ENCODE data around the gene HOXC6. TPM values are rescaled to one million over a fixed set of nuclear protein-coding genes. Genes with fewer than 3 reads are reported as not detected.
A peak's percentile ranks its signal among the peaks of the same experiment; 100 is the strongest.

Gene HOXC6
- total and polyA plus RNA-seq, 9 donors = 3.9 to 56.1 (median 23.3) TPM

DNA sequence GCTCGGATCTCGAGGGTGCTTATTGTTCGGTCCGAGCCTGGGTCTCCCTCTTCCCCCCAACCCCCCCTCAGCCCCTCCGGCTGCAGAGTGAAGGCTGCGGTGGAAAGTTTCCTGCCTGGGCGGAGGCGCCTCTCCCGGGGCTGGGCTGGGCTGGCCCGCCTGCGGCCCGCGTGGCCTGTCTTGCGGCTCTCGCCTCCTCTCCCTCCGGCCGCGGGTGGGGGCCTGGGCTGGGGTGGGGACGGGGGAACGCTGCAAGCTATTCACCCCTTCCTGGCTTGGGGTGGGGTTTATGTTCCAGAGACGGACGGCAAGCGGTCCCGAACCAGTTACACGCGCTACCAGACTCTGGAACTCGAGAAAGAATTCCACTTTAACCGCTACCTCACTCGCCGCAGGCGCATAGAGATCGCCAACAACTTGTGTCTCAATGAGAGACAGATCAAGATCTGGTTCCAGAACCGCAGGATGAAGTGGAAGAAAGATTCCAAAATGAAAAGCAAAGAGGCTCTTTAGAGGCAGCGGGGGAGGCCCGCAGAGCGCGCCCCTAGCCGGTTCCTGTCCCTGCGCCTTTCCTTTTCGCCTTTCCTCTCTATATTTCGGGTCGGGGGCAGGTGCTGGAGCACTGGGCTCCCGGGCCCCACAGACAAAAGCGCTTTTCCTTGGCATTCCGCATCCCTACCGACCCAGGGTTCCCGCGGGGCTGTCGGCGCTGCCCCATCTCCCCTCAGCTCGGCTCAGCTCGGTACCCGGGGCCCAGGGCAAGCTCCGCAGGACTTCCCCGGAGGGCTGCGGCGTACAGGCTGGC lies 5.9 kb downstream of the HOXC6 start:
- no peaks in the 10 kb centered on the region for H3K9me3 ChIP-seq
- WGBS, 3 donors = 32 to 52% (median 40%) methylated on average over 43 to 57 of the region's 57 CpGs
- H3K4me1 ChIP-seq (ENCODE audit: insufficient read depth) = peaks cover 24% of the 10 kb centered on the region
- peak in 4 of 5 donors; percentile 30 to 71 (median 58) for DNase-seq
- TF ChIP-seq EP300 (IDR thresholded peaks at IDR 0.05) = no peak
- no peak for TF ChIP-seq POLR2A (IDR thresholded peaks at IDR 0.05)
- TF ChIP-seq, protein P1, sequence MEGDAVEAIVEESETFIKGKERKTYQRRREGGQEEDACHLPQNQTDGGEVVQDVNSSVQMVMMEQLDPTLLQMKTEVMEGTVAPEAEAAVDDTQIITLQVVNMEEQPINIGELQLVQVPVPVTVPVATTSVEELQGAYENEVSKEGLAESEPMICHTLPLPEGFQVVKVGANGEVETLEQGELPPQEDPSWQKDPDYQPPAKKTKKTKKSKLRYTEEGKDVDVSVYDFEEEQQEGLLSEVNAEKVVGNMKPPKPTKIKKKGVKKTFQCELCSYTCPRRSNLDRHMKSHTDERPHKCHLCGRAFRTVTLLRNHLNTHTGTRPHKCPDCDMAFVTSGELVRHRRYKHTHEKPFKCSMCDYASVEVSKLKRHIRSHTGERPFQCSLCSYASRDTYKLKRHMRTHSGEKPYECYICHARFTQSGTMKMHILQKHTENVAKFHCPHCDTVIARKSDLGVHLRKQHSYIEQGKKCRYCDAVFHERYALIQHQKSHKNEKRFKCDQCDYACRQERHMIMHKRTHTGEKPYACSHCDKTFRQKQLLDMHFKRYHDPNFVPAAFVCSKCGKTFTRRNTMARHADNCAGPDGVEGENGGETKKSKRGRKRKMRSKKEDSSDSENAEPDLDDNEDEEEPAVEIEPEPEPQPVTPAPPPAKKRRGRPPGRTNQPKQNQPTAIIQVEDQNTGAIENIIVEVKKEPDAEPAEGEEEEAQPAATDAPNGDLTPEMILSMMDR (IDR thresholded peaks at IDR 0.05) = no peak
- H3K4me3 ChIP-seq = peak overlapping the region; percentile 35
- no peaks in the 10 kb centered on the region for H3K36me3 ChIP-seq
- H3K27me3 ChIP-seq = no peaks in the 10 kb centered on the region
- peak overlapping the region in 1 of 2 donors; percentile 44 for H3K27ac ChIP-seq
- intact Hi-C loops (cut with DNase I) = loop anchor here in 3 of 4 donors (2.0 to 10.0 kb wide), 3 partner anchors 91 to 157 kb away; no protein-coding TSS in a partner anchor

DNA sequence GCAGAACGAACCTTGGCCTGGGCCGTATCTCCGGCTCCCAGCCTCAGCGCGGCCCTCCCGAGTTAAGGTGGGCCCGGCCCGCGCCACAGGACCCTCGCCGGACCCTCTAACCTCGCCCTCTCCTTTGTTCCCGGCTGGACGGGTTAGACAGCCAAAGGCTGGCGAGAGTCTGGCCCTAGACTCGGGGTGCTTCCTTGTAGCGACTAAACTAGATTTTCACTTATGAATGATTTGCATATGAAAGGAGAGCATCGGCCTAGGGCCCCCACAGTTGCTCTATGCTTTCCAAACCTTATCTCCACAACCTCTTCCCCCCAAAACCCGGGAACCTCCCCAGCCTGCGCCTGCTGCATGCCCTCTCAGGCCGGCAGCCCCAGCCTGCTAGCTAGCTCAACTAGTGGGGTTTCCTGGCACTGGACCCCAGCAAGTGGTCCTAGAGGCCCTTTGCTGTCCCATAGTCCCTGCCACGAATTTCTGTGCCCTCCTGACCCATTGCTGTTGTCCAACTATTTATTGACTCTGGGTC lies 6.6 kb downstream of the HOXC6 start:
- DNase-seq = peak in 1 of 5 donors; percentile 33
- H3K27ac ChIP-seq = peak overlapping the region in 1 of 2 donors; percentile 44
- 82 to 89% (median 83%) methylated on average over 22 of the region's 22 CpGs for WGBS, 3 donors
- H3K36me3 ChIP-seq = no peaks in the 10 kb centered on the region
- H3K4me3 ChIP-seq = no peak overlapping the region
- intact Hi-C loops (cut with DNase I) = loop anchor here (5.0 to 10.0 kb wide), 2 partner anchors 90 to 92 kb away; no protein-coding TSS in a partner anchor
- peaks cover 27% of the 10 kb centered on the region for H3K4me1 ChIP-seq (ENCODE audit: insufficient read depth)
- H3K9me3 ChIP-seq = no peaks in the 10 kb centered on the region
- no peaks in the 10 kb centered on the region for H3K27me3 ChIP-seq
- TF ChIP-seq POLR2A (IDR thresholded peaks at IDR 0.05) = no peak

DNA sequence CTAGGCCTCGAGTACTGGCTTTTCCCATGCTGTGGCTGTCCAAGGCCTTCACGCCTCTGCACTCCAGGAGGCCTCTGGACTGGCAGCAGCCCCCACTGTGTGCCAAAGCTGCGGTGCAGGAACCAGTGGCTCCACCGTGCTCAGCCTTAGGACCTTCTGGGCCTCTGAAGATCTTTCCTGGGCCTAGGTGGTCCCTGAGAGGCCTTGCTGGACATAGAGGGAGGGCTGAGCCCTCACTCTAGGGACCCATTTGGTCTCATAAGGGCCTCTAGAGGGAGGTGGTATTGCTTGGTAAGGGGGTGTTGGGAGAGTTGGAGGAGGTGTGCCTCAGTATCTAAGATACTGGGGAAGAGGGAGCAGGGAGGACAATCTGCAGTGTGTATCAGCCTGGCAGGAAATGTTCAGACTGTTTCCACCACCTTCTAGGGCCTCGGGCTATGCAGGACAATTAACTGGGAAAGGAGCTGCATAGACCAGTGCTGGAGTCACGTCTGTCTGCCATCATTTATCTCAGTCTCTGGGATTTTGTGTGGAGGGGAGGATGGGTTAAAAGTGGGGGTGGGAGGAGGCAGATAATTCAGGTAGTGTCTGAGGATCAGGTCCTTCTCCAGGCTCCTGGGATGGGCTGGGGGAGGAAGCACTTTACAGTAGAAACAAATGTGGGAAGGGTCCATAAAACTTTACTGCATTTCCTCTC lies 7.5 kb downstream of the HOXC6 start:
- no peaks in the 10 kb centered on the region for H3K9me3 ChIP-seq
- peak in 2 of 5 donors; percentile 23 to 33 for DNase-seq
- WGBS, 3 donors = 68 to 73% (median 69%) methylated on average over 6 of the region's 6 CpGs
- peaks cover 30% of the 10 kb centered on the region for H3K4me1 ChIP-seq (ENCODE audit: insufficient read depth)
- H3K27me3 ChIP-seq = no peaks in the 10 kb centered on the region
- no peaks in the 10 kb centered on the region for H3K36me3 ChIP-seq
- H3K4me3 ChIP-seq = no peak overlapping the region
- H3K27ac ChIP-seq = no peak overlapping the region
- intact Hi-C loops (cut with DNase I) = loop anchor here in 3 of 4 donors (5.0 to 10.0 kb wide), 2 partner anchors 89 to 92 kb away; no protein-coding TSS in a partner anchor
- no peak for TF ChIP-seq POLR2A (IDR thresholded peaks at IDR 0.05)

DNA sequence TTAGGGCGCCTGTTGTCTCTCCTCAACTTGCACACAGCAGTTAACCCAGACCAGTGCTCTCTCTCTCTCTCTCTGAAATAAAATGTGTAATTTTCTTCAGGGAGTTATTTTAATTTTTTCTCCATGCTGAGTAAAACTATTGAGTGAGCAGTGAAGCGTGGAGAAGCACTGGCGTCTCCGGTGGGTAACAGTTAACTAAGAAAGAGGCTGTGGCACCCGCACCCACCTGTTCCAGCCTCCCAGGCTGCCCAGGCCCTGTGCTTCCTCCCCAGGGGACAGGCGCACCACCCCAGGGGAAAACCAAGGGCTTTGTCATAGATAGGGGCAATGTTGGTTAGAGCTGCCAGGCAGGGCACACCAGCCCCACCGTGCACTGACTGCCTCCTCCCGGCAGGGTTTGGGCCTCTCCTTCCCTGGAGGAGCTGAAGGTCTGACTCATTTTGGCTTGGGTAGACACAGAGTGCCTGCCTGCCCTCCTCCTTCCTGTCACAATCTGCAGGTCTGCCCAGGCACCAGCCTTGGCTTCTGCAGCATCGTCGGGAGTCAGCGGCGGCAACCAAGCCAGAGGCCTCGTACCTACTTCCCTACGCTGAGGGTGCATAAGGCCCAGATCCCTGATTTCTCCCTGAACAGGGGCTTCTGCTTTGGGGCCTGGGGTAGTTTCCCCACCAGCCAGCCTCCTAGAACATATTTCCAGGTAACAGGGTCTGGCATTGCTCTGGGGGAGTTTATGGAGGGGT lies 8.6 kb downstream of the HOXC6 start:
- 67 to 81% (median 68%) methylated on average over 14 of the region's 14 CpGs for WGBS, 3 donors
- Histone ChIP-seq H3K4me3 (no peak overlapping the region), H3K27ac (peak overlapping the region in 1 of 2 donors; percentile 86), H3K4me1 (ENCODE audit: insufficient read depth) (peaks cover 28% of the 10 kb centered on the region), H3K27me3 (no peaks in the 10 kb centered on the region), H3K9me3 (no peaks in the 10 kb centered on the region), H3K36me3 (no peaks in the 10 kb centered on the region)
- intact Hi-C loops (cut with DNase I) = loop anchor here in 3 of 4 donors (5.0 to 10.0 kb wide), 2 partner anchors 88 to 91 kb away; no protein-coding TSS in a partner anchor
- DNase-seq = peak in 3 of 5 donors; percentile 36 to 56 (median 39)
- TF ChIP-seq EP300 (IDR thresholded peaks at IDR 0.05) (no peak), POLR2A (IDR thresholded peaks at IDR 0.05) (no peak)
- TF ChIP-seq, protein P1 (IDR thresholded peaks at IDR 0.05) = no peak
